ENCODE measurements around the gene BICC1.

BICC1 gene

DNA sequence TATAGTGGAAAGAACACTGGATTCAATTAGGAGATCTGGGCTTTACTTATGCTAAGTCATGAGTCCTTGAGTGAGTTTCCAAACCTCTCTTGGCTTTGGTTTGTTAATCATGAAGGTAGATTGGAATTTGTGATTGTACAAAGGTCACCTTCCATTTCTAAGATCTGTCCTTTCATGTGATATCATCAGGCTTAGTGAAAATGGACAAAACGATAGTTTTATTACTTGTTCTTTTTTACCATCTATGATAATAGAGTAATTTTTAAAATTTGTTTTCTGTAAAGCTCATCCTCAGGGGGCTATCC is 309.0 kb downstream of the BICC1 start:
- Histone ChIP-seq H3K4me3 (no peak overlapping the region), H3K27ac (peak overlapping the region in 6 of 21 experiments; percentile 32 to 69 (median 48))

DNA sequence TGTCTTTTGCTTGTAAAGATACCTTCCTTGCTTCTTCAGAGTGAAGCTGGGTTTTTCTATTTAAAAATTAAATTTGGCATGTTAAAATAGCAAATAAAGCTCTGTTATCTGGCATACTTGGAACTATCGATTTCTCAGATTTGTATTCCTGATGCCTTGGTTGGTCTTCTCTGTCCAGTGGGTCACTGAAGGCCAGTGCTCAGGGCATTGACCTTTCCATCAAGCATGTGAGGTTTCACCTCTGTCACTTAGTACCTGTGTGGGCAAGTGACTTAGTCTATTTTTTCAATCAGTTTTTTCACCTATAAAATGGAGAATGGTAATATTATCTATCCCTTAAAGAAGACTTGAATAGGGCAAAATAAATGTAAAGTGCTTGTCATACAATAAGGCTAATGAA is 311.3 kb downstream of the BICC1 start:
- Histone ChIP-seq H3K4me3 (no peak overlapping the region), H3K27ac (no peak overlapping the region)

DNA sequence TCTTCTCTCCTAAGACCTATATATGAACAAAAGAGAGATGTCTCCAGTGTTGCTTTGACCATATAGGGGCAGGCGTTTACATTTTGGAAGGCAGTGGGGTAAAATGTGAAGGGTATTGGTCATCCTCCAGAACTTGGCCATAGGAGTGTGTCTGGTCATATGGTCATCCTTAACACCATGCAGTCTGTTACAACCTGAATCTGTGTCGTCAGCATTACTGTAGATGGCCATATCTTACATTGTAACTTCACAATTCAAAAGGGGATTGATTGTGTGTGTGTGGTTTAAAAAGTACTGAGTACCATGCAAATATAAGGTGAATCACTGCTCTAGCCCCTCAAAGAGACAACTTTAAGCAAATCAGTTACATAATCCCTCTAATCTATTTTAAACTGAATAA is 311.7 kb downstream of the BICC1 start:
- Histone ChIP-seq H3K27ac (no peak overlapping the region), H3K4me3 (no peak overlapping the region)

DNA sequence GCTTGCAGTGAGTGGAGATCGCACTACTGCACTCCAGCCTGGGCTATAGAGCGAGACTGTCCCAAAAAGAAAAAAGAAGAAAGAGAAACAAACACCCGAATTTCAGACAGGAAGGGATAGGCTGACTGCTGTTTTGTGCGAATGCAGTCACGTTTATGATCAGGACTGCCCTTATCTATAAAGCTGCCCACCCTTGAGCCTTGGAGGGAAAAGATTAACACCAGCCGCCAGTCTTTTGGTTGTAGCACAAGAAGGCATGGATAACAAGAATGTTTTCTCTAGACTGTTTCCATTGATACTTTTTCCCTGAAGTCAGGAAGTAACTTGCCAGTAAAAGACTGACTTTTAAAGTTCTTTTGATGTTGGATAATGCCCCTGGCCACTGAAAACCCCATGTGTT is 314.0 kb downstream of the BICC1 start:
- Histone ChIP-seq H3K4me3 (no peak overlapping the region), H3K27ac (peak overlapping the region in 3 of 21 experiments; percentile 9 to 47 (median 34))

DNA sequence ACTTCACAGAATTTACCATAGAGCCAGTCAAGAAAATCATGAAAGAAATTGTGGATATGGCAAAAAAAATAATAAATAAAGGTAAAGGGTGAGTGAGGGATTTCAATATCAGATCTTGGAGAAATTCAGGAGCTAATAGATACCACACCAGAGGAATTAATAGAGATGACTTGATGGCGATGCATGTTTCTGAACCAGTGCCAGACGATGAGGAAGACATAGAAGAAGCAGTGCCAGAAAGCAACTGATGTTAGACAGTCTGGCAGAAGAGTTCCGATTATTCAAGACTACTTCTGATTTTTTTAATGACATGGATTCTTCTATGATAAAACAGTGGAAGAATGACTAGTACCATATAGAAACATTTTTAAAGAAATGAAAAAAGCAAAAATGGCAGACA is 314.7 kb downstream of the BICC1 start:
- H3K4me3 ChIP-seq, result no peak overlapping the region
- no peak overlapping the region for H3K27ac ChIP-seq

DNA sequence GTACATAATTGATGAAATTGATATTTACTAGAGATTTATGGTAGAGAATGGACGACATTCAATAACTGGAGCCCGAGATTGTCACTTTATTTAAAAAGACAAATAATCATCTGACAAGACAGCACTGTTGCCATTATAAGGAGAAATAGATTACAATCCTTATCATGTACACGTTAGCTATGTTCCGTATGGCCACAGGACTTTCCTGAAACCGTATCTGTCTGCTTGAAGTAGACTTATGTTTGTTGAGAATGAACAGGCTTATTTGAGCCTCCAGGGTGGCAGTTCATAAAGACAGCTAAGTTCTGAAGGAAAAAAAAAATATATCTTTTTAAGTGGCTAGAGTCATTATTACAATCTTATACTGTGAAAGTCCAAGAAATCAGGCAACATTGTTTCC is 317.2 kb downstream of the BICC1 start:
- Histone ChIP-seq H3K4me3 (no peak overlapping the region), H3K27ac (no peak overlapping the region)

DNA sequence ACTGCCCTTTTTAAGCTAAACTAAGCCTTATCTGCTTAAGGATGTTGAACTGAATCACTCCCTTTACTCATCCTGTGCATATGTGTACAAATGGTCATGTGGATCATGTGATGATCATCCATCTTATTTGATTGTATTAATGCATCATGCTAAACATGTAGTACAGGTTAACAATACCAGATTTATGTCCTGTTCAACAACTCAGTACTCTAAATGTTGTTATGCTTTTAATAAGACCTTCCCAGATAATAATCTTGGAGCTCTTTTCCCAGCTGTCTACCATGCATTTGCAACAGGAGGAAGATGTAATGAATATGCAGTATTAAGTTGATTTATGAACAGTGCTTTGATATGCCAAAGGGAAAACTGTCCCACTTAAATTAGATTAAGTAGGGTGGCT is 318.0 kb downstream of the BICC1 start:
- H3K27ac ChIP-seq, result no peak overlapping the region
- H3K4me3 ChIP-seq, result no peak overlapping the region

DNA sequence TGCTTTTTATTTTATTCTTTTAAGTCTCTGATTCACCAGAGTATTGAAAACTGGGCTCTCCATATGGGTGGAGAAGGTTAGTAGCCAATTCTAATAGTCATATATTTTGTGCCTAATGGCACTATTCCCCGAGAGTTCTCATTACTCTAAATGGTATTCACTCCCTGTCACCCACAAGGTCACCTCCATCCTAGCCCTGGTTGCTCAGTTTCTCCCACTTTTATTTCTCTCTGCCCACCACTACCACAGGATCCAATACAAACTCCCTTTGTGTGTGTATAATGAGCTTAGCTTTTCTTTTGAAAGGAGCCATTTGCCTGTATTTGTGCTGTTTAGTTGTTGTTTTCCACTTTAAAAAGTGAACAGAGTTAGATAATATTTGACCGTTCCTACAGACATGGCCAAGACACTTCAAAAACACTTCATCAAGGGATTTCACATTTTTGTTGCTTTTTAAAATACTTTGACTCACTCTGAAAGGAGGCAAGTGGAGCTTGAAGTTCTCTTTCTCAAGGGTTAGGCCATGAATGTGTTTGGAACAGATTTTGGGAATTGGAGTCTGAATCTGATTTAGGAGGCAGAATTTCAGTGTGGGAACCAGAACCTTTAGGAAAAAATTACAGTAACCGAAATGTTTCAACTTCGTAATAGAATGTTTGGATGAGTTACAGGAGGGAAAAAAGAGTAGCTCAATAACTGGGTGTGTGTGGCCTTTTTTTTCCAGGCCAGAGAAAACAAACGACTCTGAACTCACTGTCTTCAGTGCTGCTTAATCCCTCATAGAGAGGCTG is 321.3 kb downstream of the BICC1 start:
- Histone ChIP-seq H3K27ac (peak overlapping the region in 15 of 21 experiments; percentile 18 to 68 (median 43)), H3K4me3 (no peak overlapping the region)

DNA sequence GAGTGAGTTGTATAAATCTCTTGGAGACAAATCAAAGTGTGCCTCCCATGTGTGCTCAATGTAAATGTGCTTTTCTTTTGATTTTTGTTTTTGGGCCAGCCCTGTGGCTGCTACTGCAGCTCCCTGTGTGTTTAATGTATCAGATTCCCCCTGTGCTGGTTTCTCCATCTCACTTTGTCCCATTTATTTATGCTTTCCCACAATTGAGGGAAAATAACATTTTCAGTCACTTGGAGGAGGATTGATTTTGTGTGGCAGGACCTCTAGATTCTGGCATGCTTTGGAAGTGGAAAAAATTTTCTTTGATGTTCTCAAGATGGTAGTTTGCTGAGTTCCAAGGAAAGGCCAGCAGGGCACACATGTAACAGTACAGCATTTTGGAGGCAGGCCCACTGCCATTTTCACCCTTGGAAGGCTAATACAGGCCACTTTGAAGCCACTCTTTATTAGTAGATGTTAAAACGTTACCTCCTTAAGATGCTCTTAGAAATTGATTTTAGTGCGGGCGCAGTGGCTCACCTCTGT is 323.6 kb downstream of the BICC1 start:
- H3K27ac ChIP-seq, result no peak overlapping the region
- no peak overlapping the region for H3K4me3 ChIP-seq

DNA sequence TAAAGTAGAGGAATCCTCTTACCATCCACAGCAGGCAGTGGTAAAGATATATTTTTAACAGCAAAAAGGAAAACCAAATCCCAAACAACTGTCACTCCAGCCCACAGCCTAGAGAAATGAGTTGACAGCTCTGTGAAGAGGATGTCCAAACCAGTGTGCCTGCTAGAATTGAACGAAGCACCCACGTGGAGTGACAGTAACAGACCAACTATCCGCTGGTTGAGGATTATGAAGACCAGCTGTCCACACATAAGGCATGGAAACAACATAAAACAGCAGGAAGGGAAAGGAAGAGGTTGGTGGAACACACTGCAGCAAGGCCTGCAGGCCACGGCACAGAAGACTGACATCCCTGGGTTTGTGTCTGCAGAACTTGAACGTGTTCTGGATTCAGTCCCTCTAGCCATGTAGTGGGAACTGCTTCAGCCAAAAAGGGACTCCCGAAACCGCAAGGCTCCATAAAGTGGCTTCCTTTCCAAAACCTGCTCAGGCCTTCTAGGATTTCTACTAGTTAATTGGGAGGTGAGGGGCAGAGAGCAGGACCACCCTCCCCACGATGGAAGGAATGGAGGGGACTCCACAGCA is 324.4 kb downstream of the BICC1 start:
- H3K4me3 ChIP-seq, result no peak overlapping the region

DNA sequence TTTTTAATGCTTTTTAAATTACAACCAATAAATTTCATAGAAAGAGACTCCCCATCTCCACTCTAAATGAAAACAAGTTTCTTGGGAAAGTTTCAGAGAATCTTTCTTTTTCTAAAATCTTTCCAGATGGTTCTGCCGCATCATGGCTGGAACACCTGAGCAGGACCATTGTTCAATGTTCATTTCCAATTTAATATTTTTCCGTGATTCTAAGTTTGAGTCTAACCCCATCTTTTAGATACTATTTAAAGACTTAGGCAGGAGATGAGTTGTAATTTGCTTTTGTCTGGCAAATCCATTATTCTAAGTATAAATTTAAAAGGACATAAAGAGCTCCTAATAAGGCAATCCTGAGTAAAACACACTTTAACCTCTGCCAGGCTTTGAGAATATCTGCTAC is 325.2 kb downstream of the BICC1 start:
- Histone ChIP-seq H3K27ac (no peak overlapping the region), H3K4me3 (no peak overlapping the region)

More for the DNA sequence above, 324.4 kb downstream of the BICC1 start:
- H3K27ac ChIP-seq, result no peak overlapping the region

DNA sequence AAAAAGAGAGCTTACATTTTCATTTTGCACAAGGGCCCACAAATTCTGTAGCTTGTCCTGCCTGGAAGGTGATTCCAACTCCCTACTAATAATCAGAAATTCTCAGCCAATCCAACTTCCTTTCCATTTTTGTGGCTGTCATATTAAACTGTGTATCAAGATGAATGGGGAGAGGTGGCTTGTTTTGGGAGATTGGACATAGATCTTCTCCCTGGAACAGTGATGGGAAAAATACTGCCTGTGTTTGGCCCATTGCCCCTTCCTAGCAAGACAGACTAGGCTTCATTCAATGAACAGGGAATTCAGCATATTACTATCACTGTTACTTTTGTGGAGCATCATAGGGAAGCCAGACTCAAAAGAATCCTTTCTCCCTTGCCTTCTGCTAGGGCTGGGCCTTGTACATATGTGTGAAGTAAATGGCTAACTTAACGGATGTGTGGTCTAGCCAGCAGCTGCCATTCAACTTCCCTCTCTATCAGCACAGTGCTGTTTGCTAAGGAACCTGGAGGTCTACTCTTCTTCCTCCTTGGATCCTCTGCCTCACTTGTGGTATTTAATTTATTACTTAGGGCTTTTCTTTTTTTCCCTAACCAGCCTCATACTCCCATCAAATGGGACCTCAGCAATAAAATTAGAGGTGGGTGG is 326.0 kb downstream of the BICC1 start:
- Histone ChIP-seq H3K4me3 (no peak overlapping the region), H3K27ac (no peak overlapping the region)

DNA sequence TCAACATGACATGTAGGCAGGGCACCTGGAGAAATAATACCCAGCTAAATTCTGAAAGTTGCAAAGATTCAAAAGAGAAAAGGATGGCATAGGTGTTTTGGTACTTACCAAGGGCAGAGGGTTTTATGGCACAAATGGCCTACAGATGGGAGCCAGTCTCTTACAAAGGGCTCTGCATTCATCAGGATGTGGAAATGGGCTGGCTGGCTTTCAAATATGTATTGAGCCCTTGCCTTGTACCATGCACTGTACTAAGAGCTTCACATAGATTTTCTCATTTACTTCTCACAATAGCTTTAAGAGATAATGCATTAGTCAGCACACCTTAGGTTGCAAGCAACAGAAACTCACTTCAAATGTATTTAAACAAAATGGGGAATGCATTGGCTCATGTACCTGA is 327.1 kb downstream of the BICC1 start:
- Histone ChIP-seq H3K4me3 (no peak overlapping the region), H3K27ac (no peak overlapping the region)

DNA sequence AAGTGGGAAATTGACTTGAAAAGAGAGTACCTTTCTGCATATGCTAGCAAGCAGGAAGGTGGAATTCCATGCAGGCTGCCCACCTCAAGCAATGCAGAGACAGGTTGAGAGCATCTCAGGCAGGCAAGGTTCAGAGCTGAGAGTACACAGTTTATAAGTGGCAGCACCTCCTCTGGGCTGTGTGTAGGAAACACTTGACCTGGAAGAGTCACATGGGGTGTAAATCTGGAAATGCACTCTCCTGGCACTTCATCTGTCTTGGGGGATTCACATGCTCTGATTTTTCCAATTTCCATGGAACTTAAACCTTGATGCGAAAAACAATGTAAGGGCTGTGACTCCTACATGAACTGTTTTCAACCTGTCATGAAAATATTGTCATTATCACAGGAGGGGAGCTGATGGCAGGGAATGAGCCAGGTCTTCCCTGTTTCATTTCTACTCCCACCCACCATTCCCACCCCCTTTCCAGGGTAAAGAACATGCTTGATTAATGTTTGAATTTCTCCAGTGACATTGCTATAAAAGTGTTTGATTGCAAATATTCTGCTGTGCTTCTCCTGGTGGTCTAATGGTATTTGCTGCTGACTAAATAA is 328.3 kb downstream of the BICC1 start:
- Histone ChIP-seq H3K27ac (no peak overlapping the region), H3K4me3 (no peak overlapping the region)

DNA sequence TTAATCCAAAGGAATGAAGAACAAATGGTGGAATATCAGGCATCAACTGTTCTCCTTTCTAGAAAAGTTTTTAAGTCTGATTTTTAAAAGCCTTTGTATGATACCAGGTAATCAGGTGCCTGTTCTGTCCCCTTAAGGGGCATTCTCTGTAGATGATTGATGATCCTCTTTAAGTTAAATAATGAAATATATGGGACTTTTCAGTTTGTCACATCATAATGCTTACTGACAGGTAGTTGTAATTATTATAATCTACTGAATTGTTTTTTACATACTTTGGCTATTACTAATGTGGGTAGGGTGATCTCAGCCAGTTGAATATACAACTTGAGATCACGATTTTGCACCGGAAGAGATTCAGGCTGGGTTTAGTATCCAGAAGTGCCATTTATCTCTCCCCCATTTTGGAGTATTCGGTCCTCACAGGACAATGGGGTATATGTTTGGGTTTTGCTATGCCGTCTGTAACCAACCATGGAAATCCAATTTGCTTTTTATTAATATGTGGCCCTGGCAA is 330.2 kb downstream of the BICC1 start:
- H3K4me3 ChIP-seq, result no peak overlapping the region
- no peak overlapping the region for H3K27ac ChIP-seq

DNA sequence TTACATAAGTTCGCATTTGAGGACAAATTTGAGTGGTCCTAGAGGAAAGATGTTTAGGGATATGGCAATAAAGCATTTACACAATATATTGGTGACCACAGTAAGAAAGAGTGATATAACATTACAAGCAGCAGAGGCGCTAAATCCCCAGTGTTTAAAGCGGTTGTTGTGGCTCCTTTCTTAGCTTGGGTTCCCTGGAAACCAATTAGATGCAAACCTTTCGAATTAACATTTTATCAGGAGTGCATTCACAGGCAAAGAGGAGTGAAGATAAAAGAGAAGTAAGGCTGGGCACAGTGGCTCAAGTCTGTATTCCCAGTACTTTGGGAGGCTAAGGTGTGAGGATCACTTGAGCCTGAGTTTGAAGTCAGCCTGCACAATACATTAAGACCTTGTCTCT is 331.1 kb downstream of the BICC1 start:
- Histone ChIP-seq H3K27ac (no peak overlapping the region), H3K4me3 (no peak overlapping the region)

DNA sequence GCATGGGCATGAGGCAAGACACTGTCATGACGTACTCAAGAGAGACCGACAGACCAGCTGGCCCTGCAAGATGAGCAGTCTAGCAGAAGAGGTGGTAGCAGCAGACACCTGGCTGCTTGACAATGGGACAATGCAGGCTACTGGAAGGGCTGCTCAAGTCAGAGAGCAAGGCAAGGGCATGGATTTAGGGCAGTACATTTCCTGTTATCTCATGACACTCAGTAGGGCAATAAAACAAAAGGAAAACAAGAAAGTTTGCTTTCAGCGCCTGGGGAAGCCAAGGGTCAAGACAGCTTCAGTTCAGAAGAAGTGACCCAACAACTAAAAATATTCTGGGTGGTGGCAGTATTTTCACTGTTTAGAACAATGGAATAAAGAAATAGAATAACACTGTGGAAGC is 332.0 kb downstream of the BICC1 start:
- no peak overlapping the region for H3K27ac ChIP-seq
- H3K4me3 ChIP-seq, result no peak overlapping the region

DNA sequence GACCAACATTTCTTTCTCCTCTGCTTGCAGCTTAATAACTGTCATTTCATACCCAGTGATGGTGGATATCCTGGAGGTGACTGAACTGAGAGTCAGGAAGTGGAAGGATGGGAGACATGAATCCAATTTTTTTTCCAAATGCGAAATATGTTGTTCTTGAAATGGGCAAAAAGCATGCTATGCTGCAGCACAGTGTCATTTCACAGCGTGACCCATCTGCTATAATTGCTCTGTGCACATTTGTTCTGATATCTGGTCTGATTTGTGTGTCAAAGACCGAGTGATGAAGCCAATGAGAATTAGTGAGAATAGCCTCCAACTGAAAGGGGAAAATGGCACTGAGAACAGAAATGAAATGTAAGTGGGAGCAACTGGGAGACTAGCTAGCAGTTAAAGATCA is 334.2 kb downstream of the BICC1 start:
- Histone ChIP-seq H3K27ac (no peak overlapping the region), H3K4me3 (no peak overlapping the region)

DNA sequence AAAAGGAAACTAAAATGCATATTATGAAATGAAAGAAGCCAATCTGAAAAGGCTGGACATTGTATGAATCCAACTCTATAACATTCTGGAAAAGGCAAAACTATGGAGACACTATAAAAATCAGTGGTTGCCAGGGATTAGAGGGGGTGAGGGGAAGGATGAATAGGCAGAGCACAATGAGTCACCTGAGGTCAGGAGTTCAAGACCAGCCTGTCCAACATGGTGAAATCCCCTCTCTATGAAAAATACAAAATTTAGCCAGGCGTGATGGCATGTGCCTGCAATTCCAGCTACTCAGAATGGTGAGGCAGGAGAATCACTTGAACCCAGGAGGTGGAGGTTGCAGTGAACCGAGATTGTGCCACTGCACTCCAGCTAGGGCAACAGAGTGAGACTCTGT is 338.9 kb downstream of the BICC1 start:
- H3K27ac ChIP-seq, result no peak overlapping the region
- H3K4me3 ChIP-seq, result no peak overlapping the region

DNA sequence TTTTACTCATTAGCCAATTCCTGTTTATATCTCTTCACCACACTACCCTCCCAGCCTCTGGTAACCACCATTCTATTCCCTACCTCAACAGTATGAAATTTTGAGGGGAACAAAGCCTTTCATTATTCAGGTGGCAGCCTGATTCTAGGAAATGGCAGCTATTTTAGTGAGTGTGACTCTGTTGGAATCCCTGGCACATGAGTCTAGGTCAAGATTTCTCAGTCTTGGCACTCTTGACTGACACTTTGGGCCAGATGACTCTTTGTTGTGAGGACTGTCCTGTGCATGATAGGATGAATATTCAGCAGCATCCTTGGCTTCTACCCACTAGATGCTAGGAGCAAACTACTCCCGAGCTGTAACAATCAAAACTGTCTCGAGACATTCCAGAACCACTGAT is 341.0 kb downstream of the BICC1 start:
- H3K4me3 ChIP-seq, result no peak overlapping the region

DNA sequence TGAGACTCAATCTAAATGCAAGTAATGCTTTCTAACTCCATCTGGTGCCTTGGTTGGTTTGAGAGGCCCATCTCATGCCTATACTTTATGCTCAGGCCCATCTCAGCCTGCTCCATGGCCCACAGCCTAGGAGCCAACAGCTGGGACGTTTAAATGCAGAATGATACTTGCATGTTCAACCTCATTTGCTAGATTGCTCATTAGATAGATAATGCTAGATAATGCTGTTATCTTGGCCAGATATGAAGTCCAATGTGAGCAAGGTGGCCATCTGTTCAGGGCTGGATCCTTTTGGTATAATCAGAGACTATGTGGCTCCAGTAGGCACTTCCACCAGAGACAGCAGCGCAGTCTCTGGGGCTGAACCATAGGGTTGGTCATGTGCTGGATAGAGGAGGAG is 342.1 kb downstream of the BICC1 start:
- Histone ChIP-seq H3K27ac (no peak overlapping the region), H3K4me3 (no peak overlapping the region)

More for the DNA sequence above, 341.0 kb downstream of the BICC1 start:
- no peak overlapping the region for H3K27ac ChIP-seq

Measured in skin epidermis (tissue), 12 donors.